GM18502 (cell line): ENCODE results near the gene NTNG2.
"Not testable (repeated sequence)": the region's sequence is repeated elsewhere in the genome, so short reads cannot be mapped to it uniquely, and the experiment has no call there.

Experiments used
- ATAC-seq: cut with Tn5 transposase; IDR thresholded peaks from one replicate; pipeline ENCODE4 v1.9.1; 2021; ENCODE audit warnings: mild to moderate bottlenecking; ENCODE audit not compliant: unreplicated experiment, poor library complexity

The NTNG2 gene, protein sequence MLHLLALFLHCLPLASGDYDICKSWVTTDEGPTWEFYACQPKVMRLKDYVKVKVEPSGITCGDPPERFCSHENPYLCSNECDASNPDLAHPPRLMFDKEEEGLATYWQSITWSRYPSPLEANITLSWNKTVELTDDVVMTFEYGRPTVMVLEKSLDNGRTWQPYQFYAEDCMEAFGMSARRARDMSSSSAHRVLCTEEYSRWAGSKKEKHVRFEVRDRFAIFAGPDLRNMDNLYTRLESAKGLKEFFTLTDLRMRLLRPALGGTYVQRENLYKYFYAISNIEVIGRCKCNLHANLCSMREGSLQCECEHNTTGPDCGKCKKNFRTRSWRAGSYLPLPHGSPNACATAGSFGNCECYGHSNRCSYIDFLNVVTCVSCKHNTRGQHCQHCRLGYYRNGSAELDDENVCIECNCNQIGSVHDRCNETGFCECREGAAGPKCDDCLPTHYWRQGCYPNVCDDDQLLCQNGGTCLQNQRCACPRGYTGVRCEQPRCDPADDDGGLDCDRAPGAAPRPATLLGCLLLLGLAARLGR

DNA sequence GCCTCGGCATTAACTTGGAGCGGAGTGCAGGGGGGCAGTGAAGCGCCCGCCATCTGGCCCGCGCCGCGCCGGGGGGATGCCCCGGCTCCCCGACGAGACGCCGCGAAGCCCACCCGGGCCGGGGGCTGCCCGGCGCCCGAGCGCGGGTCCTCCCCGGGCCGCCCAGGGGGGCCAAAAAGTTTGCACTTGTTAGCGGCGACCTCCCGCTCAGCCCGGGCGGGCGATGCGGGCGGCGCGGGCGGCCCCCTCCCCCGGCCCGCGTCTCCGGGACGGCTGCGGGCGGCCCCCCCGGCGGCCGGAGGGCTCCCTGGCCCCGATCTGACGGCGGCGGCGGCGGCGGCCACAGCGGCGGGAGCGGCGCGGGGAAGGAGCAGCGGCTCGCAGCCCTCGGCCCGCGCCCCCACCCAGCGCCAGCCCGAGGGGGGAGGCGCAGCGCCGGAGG, at the start of gene NTNG2:
Gene NTNG2 (plus strand): TSS at position 316 of the 442 bp plus-strand sequence. CDS start 4,774 bp downstream, outside the sequence.
- ATAC-seq = no peak

DNA sequence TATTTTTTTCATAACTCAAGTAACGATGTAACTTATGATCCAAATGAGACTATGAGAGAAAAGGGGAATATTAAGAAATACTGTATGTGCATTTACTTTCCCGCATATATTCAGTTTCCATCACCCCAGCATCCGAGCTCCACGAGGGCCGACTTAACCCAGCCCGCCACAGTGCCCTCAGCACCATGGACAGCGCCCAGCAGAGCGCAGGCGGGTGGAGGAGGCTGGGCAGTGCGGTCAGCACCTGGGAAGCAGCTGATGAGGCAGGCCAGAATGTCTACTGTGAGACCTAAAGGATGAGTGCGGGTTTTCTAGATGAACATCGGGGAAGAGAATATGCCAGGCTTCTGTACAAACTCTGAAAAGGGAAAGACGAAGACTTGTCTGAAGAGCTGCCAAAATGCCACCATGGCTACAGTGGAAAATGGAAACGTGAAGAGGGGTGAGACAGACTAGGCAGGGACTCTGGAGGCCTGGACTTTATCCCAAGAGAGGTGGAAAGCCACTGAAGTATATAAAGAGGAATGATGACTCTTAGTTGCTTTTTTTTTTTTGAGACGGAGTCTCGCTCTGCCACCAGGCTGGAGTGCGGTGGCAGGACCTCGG, 47.7 kb upstream of the NTNG2 start:
- no peak for ATAC-seq

- no peak for ATAC-seq
These were observed 45.3 kb upstream of the NTNG2 start for GRCh38 chr9:132116583-132116982.

GRCh38 chr9:132117694-132118093, 44.2 kb upstream of the NTNG2 start:
- ATAC-seq = no peak

- ATAC-seq = no peak
These were observed 40.8 kb upstream of the NTNG2 start for GRCh38 chr9:132121021-132121420.

DNA sequence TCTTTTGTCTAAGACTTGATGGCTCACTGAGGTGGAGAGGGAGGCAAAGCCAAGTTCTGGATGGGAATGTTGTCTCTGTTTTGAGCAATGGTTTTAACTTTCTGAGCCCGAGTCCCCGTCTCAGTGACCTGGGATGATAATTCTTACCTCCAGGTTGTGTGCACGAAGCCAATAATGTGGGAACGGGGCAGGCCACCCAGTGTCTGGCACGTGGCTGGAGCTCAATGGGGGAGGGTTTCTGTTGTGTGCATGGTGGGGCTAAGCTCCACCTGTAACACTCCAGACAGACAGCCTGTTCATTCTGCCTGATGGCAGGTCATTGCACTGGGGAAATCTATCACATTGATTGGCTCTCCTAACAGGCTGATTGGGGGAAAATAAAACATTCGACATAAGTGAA, 37.1 kb upstream of the NTNG2 start:
- no peak for ATAC-seq

- no peak for ATAC-seq
These were observed 36.5 kb upstream of the NTNG2 start for GRCh38 chr9:132125361-132125760.

DNA sequence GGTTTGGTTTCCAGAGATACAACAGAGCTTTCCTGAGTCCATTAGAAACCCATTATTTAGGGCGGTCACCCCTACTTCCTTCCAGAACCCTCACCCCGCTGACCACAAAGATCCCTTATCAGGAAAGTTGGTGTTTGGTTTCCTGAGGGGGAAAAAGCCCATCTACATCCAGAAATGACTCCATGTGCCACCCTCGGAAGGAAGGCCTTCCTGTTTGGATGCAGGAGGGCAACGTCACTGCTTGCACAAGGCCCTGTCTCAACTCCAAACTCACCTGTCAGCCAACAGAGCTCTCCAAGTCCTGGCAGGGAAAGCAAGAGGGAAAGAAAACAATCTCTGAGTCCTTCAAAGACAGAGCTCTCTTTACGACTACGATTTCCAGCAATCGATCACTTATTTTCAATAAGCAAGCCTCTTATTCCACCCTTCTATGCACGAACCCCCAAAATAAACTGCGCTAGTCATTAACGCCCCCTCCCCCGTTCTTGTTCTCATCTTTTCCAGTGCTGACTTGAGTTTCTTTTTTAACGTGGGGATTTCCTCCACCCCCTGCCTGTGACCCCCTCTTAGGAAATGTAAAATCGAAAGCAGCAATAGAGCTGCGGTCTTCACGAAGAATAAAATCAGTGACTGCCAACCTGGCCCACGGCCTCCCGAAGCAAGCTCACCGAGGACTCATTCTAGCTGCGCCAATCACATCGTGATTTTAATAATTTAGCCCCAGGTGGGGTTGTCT, 35.7 kb upstream of the NTNG2 start:
- ATAC-seq = no peak

DNA sequence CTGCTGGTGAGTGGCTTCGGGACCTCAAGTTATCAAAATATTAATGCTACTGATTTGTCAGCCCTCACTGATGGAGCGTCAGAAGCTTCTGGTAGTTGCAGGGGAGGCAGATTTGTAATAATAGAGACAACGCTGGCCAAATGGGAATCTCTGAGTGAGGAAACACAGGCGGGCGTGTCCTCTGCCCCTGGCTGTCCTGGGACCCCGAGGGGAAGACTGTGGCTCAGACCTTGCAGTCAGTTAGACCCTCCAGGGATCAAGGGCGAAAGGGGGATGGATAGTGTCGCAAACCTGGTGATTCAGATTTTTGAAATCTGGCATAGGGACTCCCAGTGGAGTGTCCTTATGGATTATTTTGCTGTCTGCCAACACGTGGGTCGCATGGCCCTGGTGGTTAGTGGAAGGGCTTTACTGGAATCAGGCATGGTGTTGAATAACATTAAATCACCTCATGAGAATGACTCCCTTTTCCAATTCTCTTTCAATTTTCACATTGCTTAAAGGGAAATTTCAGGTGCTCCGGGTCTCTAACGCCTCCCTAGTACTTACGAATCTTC, 35.1 kb upstream of the NTNG2 start:
- ATAC-seq = no peak

DNA sequence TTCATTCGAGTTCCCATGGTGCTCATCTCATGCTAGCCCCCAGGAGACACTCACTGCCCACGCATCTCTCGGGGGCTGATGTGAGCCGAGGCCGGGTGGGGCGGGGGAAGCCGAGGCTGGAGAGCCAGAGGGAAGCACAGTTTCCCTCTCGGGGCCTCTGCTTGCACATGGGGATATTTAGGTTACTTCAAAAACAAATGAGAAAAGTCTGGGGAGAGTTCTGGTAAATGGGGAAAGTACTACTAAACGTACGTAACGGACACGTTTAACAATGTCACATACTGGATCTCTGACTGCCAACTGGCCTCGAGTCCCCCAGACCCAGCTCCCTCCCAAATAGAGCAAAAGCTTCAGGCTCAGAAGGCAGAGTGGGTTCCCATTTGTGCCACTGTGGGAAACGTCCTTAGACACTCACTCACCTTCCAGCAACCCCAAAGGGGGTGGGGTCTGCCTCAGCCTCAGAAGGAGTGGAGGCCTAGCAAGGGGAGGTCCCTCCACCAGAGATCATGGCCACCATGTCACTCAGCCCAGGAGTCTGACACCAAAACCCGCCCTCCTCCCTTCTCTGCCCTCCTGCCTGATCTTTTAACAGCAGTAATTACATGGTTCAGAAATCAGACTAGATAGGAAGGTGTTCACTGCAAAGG, 33.8 kb upstream of the NTNG2 start:
- ATAC-seq = no peak

DNA sequence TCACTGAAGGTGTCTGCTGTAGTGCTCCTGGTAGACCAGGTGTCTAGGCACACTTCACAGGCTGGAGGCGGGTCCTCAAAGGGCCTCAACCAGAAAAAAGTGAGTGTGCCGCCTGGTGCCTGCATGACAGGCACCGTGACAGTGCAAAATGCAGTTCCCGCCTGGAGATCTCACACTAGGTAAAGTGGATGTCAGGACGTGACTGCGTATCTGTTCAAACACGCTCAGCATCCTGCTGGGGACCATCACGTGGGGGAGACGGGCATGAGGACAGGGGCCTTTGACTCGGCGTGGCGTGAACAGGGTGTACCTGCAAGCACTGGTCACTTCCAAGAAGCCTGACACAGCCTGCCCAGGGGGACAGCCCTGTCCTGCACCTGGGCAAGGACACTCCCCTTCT, 32.3 kb upstream of the NTNG2 start:
- no peak for ATAC-seq

GRCh38 chr9:132134085-132134484, 27.8 kb upstream of the NTNG2 start:
- not testable (repeated sequence) for ATAC-seq

GRCh38 chr9:132135456-132135855, 26.4 kb upstream of the NTNG2 start:
- ATAC-seq = no peak

- no peak for ATAC-seq
These were observed 25.6 kb upstream of the NTNG2 start for GRCh38 chr9:132136151-132136780.

- no peak for ATAC-seq
These were observed 20.4 kb upstream of the NTNG2 start for GRCh38 chr9:132141344-132141947.

GRCh38 chr9:132141948-132142594, 19.8 kb upstream of the NTNG2 start:
- ATAC-seq = no peak

- no peak for ATAC-seq
These were observed 18.9 kb upstream of the NTNG2 start for GRCh38 chr9:132142924-132143323.

GRCh38 chr9:132143359-132143758, 18.5 kb upstream of the NTNG2 start:
- no peak for ATAC-seq
